Neural progenitor cell (in vitro differentiated cells): ENCODE data around the gene QPCT.

Source experiments
- EZH2 ChIP-seq: fragments of 200-600 bp; sonication (generic); IDR thresholded peaks from 2 replicates; pipeline ENCODE4 v1.6.1; 2017; ENCODE audit warnings: antibody characterized with exemption, mild to moderate bottlenecking, moderate library complexity
- TF ChIP-seq, protein P1 (sequence below): fragments of 200-600 bp; sonication (generic); IDR thresholded peaks from 2 replicates; pipeline ENCODE4 v1.5.1; 2017; ENCODE audit warnings: antibody characterized with exemption, mild to moderate bottlenecking

DNA sequence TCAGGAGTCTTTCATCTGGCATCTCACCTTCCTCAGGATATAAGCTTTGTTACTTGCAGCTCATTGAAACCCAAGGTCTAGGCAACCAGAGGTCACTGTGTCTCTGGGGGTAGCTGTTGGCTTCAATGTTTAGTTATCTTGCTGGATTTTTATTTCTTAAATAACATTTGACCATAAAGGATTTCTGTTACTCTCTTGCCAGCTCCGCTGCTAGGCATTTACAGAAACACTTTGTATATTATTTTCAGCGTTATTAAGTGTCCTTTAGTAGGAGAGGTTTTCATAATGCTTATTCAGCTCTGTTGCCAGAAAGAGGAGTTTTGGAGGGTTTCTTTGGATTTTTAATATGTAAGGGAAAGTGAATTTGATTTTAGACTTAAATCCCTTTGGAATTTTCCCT lies 61.4 kb downstream of the QPCT start:
- no peak for TF ChIP-seq EZH2
- TF ChIP-seq, protein P1, sequence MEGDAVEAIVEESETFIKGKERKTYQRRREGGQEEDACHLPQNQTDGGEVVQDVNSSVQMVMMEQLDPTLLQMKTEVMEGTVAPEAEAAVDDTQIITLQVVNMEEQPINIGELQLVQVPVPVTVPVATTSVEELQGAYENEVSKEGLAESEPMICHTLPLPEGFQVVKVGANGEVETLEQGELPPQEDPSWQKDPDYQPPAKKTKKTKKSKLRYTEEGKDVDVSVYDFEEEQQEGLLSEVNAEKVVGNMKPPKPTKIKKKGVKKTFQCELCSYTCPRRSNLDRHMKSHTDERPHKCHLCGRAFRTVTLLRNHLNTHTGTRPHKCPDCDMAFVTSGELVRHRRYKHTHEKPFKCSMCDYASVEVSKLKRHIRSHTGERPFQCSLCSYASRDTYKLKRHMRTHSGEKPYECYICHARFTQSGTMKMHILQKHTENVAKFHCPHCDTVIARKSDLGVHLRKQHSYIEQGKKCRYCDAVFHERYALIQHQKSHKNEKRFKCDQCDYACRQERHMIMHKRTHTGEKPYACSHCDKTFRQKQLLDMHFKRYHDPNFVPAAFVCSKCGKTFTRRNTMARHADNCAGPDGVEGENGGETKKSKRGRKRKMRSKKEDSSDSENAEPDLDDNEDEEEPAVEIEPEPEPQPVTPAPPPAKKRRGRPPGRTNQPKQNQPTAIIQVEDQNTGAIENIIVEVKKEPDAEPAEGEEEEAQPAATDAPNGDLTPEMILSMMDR, result no peak
